Activated T-helper 2 cell treated with anti-CD3 and anti-CD28 coated beads, Interferon-gamma antibody, Interleukin-2, Interleukin-4, amounts not matched to agents 10 μg/mL and 5 μg/mL and 100 μg/mL, durations not matched to agents 14 hours and 24 hours and 36 hours (primary cell): ENCODE results near the gene KREMEN2. TPM values are rescaled to one million over a fixed set of nuclear protein-coding genes. Genes with fewer than 3 reads are reported as not detected.

Experiments
- DNase-seq: peaks from one replicate; pipeline ENCODE4 v3.0.0; 2021; ENCODE audit warnings: low spot score
- H3K27ac Mint-ChIP-seq: one replicate; pipeline ENCODE4 v1.8.0; 2021; ENCODE audit warnings: mixed read lengths
- H3K27me3 Mint-ChIP-seq: one replicate; pipeline ENCODE4 v1.8.0; 2021; ENCODE audit warnings: low read depth, mixed read lengths
- H3K36me3 Mint-ChIP-seq: one replicate; pipeline ENCODE4 v1.8.0; 2021; ENCODE audit warnings: low read depth, mixed read lengths
- H3K4me1 Mint-ChIP-seq: one replicate; pipeline ENCODE4 v1.8.0; 2021; ENCODE audit warnings: low read depth, mixed read lengths
- H3K4me3 Mint-ChIP-seq: one replicate; pipeline ENCODE4 v1.8.0; 2021; ENCODE audit warnings: low read depth, mild to moderate bottlenecking, moderate library complexity, mixed read lengths
- H3K9me3 Mint-ChIP-seq: one replicate; pipeline ENCODE4 v1.8.0; 2021; ENCODE audit warnings: mixed read lengths
- intact Hi-C: fragments of 100-400 bp; cut with micrococcal nuclease; formaldehyde crosslinking; loops from one replicate; pipeline ENCODE4 v1.15.1; 2023
- total RNA-seq: library from RNA; stranded (reverse); gene quantifications from 2 replicates; pipeline ENCODE4 v1.2.3, GENCODE V29; 2022

The KREMEN2 gene
- total RNA-seq, 1 donor from 2014 or later: 0.09 TPM

DNA sequence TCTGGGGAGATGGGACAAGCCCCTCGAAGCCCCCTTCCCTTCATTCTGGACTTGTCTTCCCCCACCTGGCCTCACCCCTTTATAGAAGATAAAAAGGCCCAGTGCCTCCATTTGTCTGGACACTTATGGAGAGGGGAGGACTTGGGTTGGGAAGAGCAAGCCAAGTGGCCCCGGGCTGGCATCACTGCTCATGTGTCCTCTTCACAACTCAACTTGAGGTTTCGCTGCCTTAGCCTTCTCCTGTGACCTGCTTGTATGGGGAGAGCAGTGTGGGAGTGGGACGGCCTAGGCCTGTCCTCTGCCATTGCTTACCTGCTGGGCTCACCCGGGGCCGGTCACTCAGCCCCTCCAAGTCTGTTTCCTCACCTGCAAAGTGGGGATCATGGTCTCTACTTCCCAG, 6.5 kb downstream of the KREMEN2 start:
- intact Hi-C loops: no loop called here
- H3K27ac Mint-ChIP-seq: no peak overlapping the region
- no peak for DNase-seq
- H3K27me3 Mint-ChIP-seq: peaks cover 11% of the 10 kb centered on the region
- no peaks in the 10 kb centered on the region for H3K9me3 Mint-ChIP-seq
- H3K4me1 Mint-ChIP-seq: peaks cover 21% of the 10 kb centered on the region
- H3K36me3 Mint-ChIP-seq: peaks cover 23% of the 10 kb centered on the region
- peak overlapping the region; percentile 76 for H3K4me3 Mint-ChIP-seq

DNA sequence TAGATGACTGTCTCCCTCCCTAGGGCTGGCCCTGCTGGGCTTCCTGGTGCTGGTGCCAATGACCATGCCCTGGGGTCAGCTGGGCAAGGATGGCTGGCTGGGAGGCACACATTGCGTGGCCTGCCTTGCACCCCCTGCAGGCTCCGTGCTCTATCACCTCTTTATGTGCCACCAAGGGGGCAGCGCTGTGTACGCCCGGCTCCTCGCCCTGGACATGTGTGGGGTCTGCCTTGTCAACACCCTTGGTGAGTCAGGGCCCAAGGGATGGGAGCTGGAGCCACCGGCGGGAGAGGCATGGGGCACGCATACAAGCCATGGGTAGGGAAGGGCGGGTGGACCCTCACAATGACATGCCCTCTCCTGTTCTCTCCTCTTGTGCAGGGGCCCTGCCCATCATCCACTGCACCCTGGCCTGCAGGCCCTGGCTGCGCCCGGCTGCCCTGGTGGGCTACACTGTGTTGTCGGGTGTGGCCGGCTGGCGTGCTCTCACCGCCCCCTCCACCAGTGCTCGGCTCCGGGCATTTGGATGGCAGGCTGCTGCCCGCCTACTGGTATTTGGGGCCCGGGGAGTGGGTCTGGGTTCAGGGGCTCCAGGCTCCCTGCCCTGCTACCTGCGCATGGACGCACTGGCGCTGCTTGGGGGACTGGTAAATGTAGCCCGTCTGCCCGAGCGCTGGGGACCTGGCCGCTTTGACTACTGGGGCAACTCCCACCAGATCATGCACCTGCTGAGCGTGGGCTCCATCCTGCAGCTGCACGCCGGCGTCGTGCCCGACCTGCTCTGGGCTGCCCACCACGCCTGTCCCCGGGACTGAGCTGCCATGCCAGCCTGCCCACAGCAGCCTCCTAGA, 7.3 kb downstream of the KREMEN2 start:
- intact Hi-C loops: no loop called here
- no peak for DNase-seq
- Mint-ChIP-seq H3K4me3 (peak overlapping the region; percentile 76), H3K9me3 (no peaks in the 10 kb centered on the region), H3K27me3 (peaks cover 9% of the 10 kb centered on the region), H3K36me3 (peaks cover 30% of the 10 kb centered on the region), H3K27ac (no peak overlapping the region), H3K4me1 (peaks cover 18% of the 10 kb centered on the region)

DNA sequence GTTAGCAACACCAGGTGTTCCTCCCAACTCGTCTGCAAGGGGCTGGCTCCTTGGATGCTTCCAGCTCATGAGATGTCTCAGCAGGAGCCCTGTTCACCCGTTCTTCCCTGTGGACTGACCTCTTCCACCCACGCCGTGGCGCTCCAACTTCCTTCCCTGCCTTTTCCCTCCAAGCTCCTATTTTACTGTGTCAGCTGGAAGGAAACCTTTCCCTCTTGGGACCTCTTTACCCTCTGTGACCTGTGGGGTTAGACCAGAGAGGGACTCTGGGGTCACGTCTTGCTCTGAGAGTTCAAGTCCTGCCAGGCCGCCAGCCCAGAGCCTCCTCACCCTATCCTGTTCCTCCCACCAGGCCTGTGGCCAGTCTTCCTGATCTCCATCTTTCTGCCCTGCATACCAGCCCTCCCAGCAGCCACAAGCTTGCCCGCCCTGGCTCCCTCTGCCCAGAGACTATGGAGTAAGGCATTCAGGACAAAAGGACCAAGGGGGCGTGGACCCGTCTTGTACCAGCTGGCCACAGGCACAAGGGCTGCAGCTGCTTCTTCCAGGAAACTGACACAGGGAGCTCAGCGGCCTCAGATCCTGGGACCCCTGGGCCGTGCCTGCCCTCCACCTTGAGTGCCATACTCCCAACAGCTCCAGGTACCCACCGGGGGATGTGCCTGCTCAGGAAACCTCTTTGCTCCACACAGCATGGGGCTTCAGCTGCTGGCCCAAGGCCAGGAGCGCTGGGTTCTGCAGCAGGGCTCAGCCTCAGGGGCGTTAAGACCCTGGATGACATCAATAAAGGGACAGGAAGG, 8.1 kb downstream of the KREMEN2 start:
- no peak for DNase-seq
- H3K27me3 Mint-ChIP-seq: peaks cover 8% of the 10 kb centered on the region
- H3K27ac Mint-ChIP-seq: peak overlapping the region; percentile 45
- H3K4me3 Mint-ChIP-seq: peak overlapping the region; percentile 55
- no peaks in the 10 kb centered on the region for H3K9me3 Mint-ChIP-seq
- intact Hi-C loops: no loop called here
- peaks cover 33% of the 10 kb centered on the region for H3K36me3 Mint-ChIP-seq
- H3K4me1 Mint-ChIP-seq: peaks cover 18% of the 10 kb centered on the region

GRCh38 chr16:2973093-2973492, 9.0 kb downstream of the KREMEN2 start:
- peaks cover 5% of the 10 kb centered on the region for H3K27me3 Mint-ChIP-seq
- H3K36me3 Mint-ChIP-seq: peaks cover 39% of the 10 kb centered on the region
- no peaks in the 10 kb centered on the region for H3K9me3 Mint-ChIP-seq
- intact Hi-C loops: no loop called here
- no peak for DNase-seq
- H3K4me3 Mint-ChIP-seq: no peak overlapping the region
- no peak overlapping the region for H3K27ac Mint-ChIP-seq
- H3K4me1 Mint-ChIP-seq: peaks cover 17% of the 10 kb centered on the region

- intact Hi-C loops: no loop called here
- DNase-seq: no peak
- Mint-ChIP-seq H3K4me1 (peaks cover 12% of the 10 kb centered on the region), H3K9me3 (no peaks in the 10 kb centered on the region), H3K27ac (no peak overlapping the region), H3K27me3 (no peaks in the 10 kb centered on the region), H3K4me3 (no peak overlapping the region), H3K36me3 (peaks cover 38% of the 10 kb centered on the region)
These were observed 9.7 kb downstream of the KREMEN2 start for GRCh38 chr16:2973605-2974318.

- Mint-ChIP-seq H3K27ac (no peak overlapping the region), H3K27me3 (no peaks in the 10 kb centered on the region), H3K4me3 (no peak overlapping the region), H3K9me3 (no peaks in the 10 kb centered on the region), H3K36me3 (peaks cover 41% of the 10 kb centered on the region), H3K4me1 (peaks cover 12% of the 10 kb centered on the region)
- DNase-seq: no peak
- intact Hi-C loops: no loop called here
These were observed 10.4 kb downstream of the KREMEN2 start for GRCh38 chr16:2974319-2975056.

DNA sequence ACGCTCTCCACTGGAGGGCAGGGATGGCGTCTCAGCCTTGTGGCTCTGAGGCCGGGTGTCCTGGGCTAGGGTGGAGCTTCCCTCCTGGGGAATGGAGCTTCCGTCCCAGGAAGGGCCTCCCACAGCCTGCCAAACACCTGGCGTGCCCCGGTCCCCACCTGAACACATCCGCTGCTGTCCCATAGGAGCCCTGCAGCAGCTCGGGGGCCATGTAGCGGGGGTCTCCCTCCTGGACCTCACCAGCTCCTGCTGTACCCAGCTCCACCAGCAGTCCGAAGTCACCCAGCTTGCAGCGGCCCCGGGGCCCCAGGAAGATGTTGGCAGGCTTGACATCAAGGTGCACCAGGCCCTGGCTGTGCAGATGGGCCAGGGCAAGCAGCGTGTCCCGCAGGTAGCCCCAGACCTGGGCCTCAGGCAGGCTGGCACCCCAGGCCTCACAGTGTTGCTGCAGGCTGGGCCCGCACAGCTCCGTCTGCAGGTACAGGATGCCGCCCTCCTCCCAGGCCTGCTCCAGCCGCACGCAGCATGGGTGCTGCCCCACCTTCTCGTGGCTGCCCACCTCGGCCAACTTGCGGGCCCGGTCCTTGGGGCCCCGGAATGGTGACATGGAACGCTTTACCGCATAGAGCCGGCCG, 11.2 kb downstream of the KREMEN2 start:
- Mint-ChIP-seq H3K36me3 (peaks cover 41% of the 10 kb centered on the region), H3K4me1 (peaks cover 11% of the 10 kb centered on the region), H3K27me3 (no peaks in the 10 kb centered on the region), H3K9me3 (no peaks in the 10 kb centered on the region), H3K27ac (no peak overlapping the region), H3K4me3 (no peak overlapping the region)
- DNase-seq: no peak
- intact Hi-C loops: no loop called here

GRCh38 chr16:2976201-2976600, 12.1 kb downstream of the KREMEN2 start:
- Mint-ChIP-seq H3K4me3 (no peak overlapping the region), H3K9me3 (no peaks in the 10 kb centered on the region), H3K36me3 (peaks cover 33% of the 10 kb centered on the region), H3K27ac (no peak overlapping the region), H3K27me3 (no peaks in the 10 kb centered on the region), H3K4me1 (peaks cover 5% of the 10 kb centered on the region)
- DNase-seq: no peak
- intact Hi-C loops: no loop called here

- H3K9me3 Mint-ChIP-seq: no peaks in the 10 kb centered on the region
- no peak overlapping the region for H3K27ac Mint-ChIP-seq
- no peak for DNase-seq
- intact Hi-C loops: no loop called here
- H3K4me1 Mint-ChIP-seq: peaks cover 7% of the 10 kb centered on the region
- H3K27me3 Mint-ChIP-seq: no peaks in the 10 kb centered on the region
- peaks cover 32% of the 10 kb centered on the region for H3K36me3 Mint-ChIP-seq
- no peak overlapping the region for H3K4me3 Mint-ChIP-seq
These were observed 12.6 kb downstream of the KREMEN2 start for GRCh38 chr16:2976673-2977072.

GRCh38 chr16:2977440-2977839, 13.4 kb downstream of the KREMEN2 start:
- no peak for DNase-seq
- Mint-ChIP-seq H3K27me3 (no peaks in the 10 kb centered on the region), H3K4me3 (no peak overlapping the region), H3K4me1 (peaks cover 9% of the 10 kb centered on the region), H3K36me3 (peaks cover 24% of the 10 kb centered on the region), H3K9me3 (no peaks in the 10 kb centered on the region), H3K27ac (no peak overlapping the region)
- intact Hi-C loops: no loop called here

- peak overlapping the region; percentile 88 for H3K27ac Mint-ChIP-seq
- peak overlapping the region; percentile 90 for H3K4me3 Mint-ChIP-seq
- H3K36me3 Mint-ChIP-seq: peaks cover 20% of the 10 kb centered on the region
These were observed 15.7 kb downstream of the KREMEN2 start for GRCh38 chr16:2979669-2980226.

More at GRCh38 chr16:2979669-2980226, 15.7 kb downstream of the KREMEN2 start:
- intact Hi-C loops: loop anchor here (5.0 kb wide), 1 partner anchor 43 kb away; the partner anchor contains the start of genes HCFC1R1, THOC6 and TNFRSF12A
- DNase-seq: peak; percentile 38
- Mint-ChIP-seq H3K9me3 (no peaks in the 10 kb centered on the region), H3K4me1 (peaks cover 9% of the 10 kb centered on the region), H3K27me3 (no peaks in the 10 kb centered on the region)
